ENCODE measurements around the gene UNC119.

The UNC119 gene

GRCh38 chr17:28550858-28551257 is 1.6 kb downstream of the UNC119 start:
- H3K79me2 ChIP-seq (ENCODE audit: control insufficient read depth, insufficient read depth, low read length, unreplicated experiment) = no peaks in the 10 kb centered on the region
- no peak overlapping the region for H3K4me3 ChIP-seq (ENCODE audit: low read depth, low read length)
- H3K27me3 ChIP-seq (ENCODE audit: insufficient read depth, low read length) = no peaks in the 10 kb centered on the region
- no peak overlapping the region for H2AFZ ChIP-seq (ENCODE audit: low read length, unreplicated experiment)
- H3K27ac ChIP-seq (ENCODE audit: low read depth, low read length) = no peak overlapping the region
- no peaks in the 10 kb centered on the region for H3K36me3 ChIP-seq (ENCODE audit: insufficient read depth, low read length)
- H3K4me1 ChIP-seq (ENCODE audit: control insufficient read depth, insufficient read depth, low read length, unreplicated experiment) = no peaks in the 10 kb centered on the region

GRCh38 chr17:28549236-28550132 is 2.9 kb downstream of the UNC119 start:
- Histone ChIP-seq H3K36me3 (ENCODE audit: insufficient read depth, low read length) (no peaks in the 10 kb centered on the region), H3K79me2 (ENCODE audit: control insufficient read depth, insufficient read depth, low read length, unreplicated experiment) (no peaks in the 10 kb centered on the region), H2AFZ (ENCODE audit: low read length, unreplicated experiment) (no peak overlapping the region), H3K27ac (ENCODE audit: low read depth, low read length) (no peak overlapping the region), H3K27me3 (ENCODE audit: insufficient read depth, low read length) (no peaks in the 10 kb centered on the region), H3K4me3 (ENCODE audit: low read depth, low read length) (no peak overlapping the region), H3K4me1 (ENCODE audit: control insufficient read depth, insufficient read depth, low read length, unreplicated experiment) (no peaks in the 10 kb centered on the region)

GRCh38 chr17:28548417-28549130 is 3.9 kb downstream of the UNC119 start:
- Histone ChIP-seq H3K27ac (ENCODE audit: low read depth, low read length) (no peak overlapping the region), H3K27me3 (ENCODE audit: insufficient read depth, low read length) (no peaks in the 10 kb centered on the region), H3K79me2 (ENCODE audit: control insufficient read depth, insufficient read depth, low read length, unreplicated experiment) (no peaks in the 10 kb centered on the region), H3K4me1 (ENCODE audit: control insufficient read depth, insufficient read depth, low read length, unreplicated experiment) (no peaks in the 10 kb centered on the region), H3K36me3 (ENCODE audit: insufficient read depth, low read length) (no peaks in the 10 kb centered on the region), H3K4me3 (ENCODE audit: low read depth, low read length) (no peak overlapping the region), H2AFZ (ENCODE audit: low read length, unreplicated experiment) (no peak overlapping the region)

- H3K4me3 ChIP-seq (ENCODE audit: low read depth, low read length) = no peak overlapping the region
- no peaks in the 10 kb centered on the region for H3K4me1 ChIP-seq (ENCODE audit: control insufficient read depth, insufficient read depth, low read length, unreplicated experiment)
- no peak overlapping the region for H2AFZ ChIP-seq (ENCODE audit: low read length, unreplicated experiment)
- H3K27me3 ChIP-seq (ENCODE audit: insufficient read depth, low read length) = no peaks in the 10 kb centered on the region
- H3K27ac ChIP-seq (ENCODE audit: low read depth, low read length) = no peak overlapping the region
- H3K79me2 ChIP-seq (ENCODE audit: control insufficient read depth, insufficient read depth, low read length, unreplicated experiment) = no peaks in the 10 kb centered on the region
- H3K36me3 ChIP-seq (ENCODE audit: insufficient read depth, low read length) = no peaks in the 10 kb centered on the region
Observed at GRCh38 chr17:28547623-28548416, 4.6 kb downstream of the UNC119 start.

GRCh38 chr17:28547096-28547622 is 5.3 kb downstream of the UNC119 start:
- no peaks in the 10 kb centered on the region for H3K4me1 ChIP-seq (ENCODE audit: control insufficient read depth, insufficient read depth, low read length, unreplicated experiment)
- H3K79me2 ChIP-seq (ENCODE audit: control insufficient read depth, insufficient read depth, low read length, unreplicated experiment) = no peaks in the 10 kb centered on the region
- H2AFZ ChIP-seq (ENCODE audit: low read length, unreplicated experiment) = no peak overlapping the region
- H3K27me3 ChIP-seq (ENCODE audit: insufficient read depth, low read length) = no peaks in the 10 kb centered on the region
- H3K4me3 ChIP-seq (ENCODE audit: low read depth, low read length) = no peak overlapping the region
- no peaks in the 10 kb centered on the region for H3K36me3 ChIP-seq (ENCODE audit: insufficient read depth, low read length)
- H3K27ac ChIP-seq (ENCODE audit: low read depth, low read length) = no peak overlapping the region

GRCh38 chr17:28545787-28546415 is 6.5 kb downstream of the UNC119 start:
- Histone ChIP-seq H2AFZ (ENCODE audit: low read length, unreplicated experiment) (no peak overlapping the region), H3K4me3 (ENCODE audit: low read depth, low read length) (no peak overlapping the region), H3K36me3 (ENCODE audit: insufficient read depth, low read length) (no peaks in the 10 kb centered on the region), H3K27ac (ENCODE audit: low read depth, low read length) (no peak overlapping the region), H3K79me2 (ENCODE audit: control insufficient read depth, insufficient read depth, low read length, unreplicated experiment) (no peaks in the 10 kb centered on the region), H3K27me3 (ENCODE audit: insufficient read depth, low read length) (no peaks in the 10 kb centered on the region), H3K4me1 (ENCODE audit: control insufficient read depth, insufficient read depth, low read length, unreplicated experiment) (no peaks in the 10 kb centered on the region)

- Histone ChIP-seq H2AFZ (ENCODE audit: low read length, unreplicated experiment) (no peak overlapping the region), H3K27ac (ENCODE audit: low read depth, low read length) (no peak overlapping the region), H3K4me1 (ENCODE audit: control insufficient read depth, insufficient read depth, low read length, unreplicated experiment) (no peaks in the 10 kb centered on the region), H3K27me3 (ENCODE audit: insufficient read depth, low read length) (no peaks in the 10 kb centered on the region), H3K36me3 (ENCODE audit: insufficient read depth, low read length) (no peaks in the 10 kb centered on the region), H3K4me3 (ENCODE audit: low read depth, low read length) (no peak overlapping the region), H3K79me2 (ENCODE audit: control insufficient read depth, insufficient read depth, low read length, unreplicated experiment) (no peaks in the 10 kb centered on the region)
Observed at GRCh38 chr17:28545141-28545503, 7.3 kb downstream of the UNC119 start.

- Histone ChIP-seq H3K79me2 (ENCODE audit: control insufficient read depth, insufficient read depth, low read length, unreplicated experiment) (no peaks in the 10 kb centered on the region), H3K4me1 (ENCODE audit: control insufficient read depth, insufficient read depth, low read length, unreplicated experiment) (no peaks in the 10 kb centered on the region), H3K27me3 (ENCODE audit: insufficient read depth, low read length) (no peaks in the 10 kb centered on the region), H3K4me3 (ENCODE audit: low read depth, low read length) (no peak overlapping the region), H2AFZ (ENCODE audit: low read length, unreplicated experiment) (no peak overlapping the region), H3K27ac (ENCODE audit: low read depth, low read length) (no peak overlapping the region), H3K36me3 (ENCODE audit: insufficient read depth, low read length) (no peaks in the 10 kb centered on the region)
Observed at GRCh38 chr17:28544402-28545140, 7.9 kb downstream of the UNC119 start.

GRCh38 chr17:28541439-28541838 is 11.0 kb downstream of the UNC119 start:
- Histone ChIP-seq H3K4me1 (ENCODE audit: control insufficient read depth, insufficient read depth, low read length, unreplicated experiment) (no peaks in the 10 kb centered on the region), H3K27ac (ENCODE audit: low read depth, low read length) (no peak overlapping the region), H3K36me3 (ENCODE audit: insufficient read depth, low read length) (no peaks in the 10 kb centered on the region), H3K4me3 (ENCODE audit: low read depth, low read length) (no peak overlapping the region), H3K79me2 (ENCODE audit: control insufficient read depth, insufficient read depth, low read length, unreplicated experiment) (no peaks in the 10 kb centered on the region), H2AFZ (ENCODE audit: low read length, unreplicated experiment) (no peak overlapping the region), H3K27me3 (ENCODE audit: insufficient read depth, low read length) (no peaks in the 10 kb centered on the region)

All from ACC112 (cell line).